GM23338 (cell line): ENCODE data around the gene TUBB3. TPM values are rescaled to one million over a fixed set of nuclear protein-coding genes. Genes with fewer than 3 reads are reported as not detected.

ENCODE experiments used
- ATAC-seq: fragments of 200-7000 bp; cut with Tn5 transposase; 3 replicates; pipeline ENCODE4 v1.9.1; 2020
- DNase-seq: peaks from one replicate; pipeline ENCODE4 v3.0.0-alpha.2; 2015; ENCODE audit warnings: low spot score
- H2AFZ ChIP-seq: fragments of 200-600 bp; sonication (generic); 2 replicates; pipeline ENCODE4 v1.8.0; 2016; ENCODE audit warnings: antibody characterized with exemption, mild to moderate bottlenecking, moderate library complexity
- H3F3A ChIP-seq: fragments of 200-600 bp; sonication (generic); replicated peaks from 2 replicates; pipeline ENCODE4 v1.8.0; 2017; ENCODE audit warnings: antibody characterized with exemption, mixed run types, low read depth
- H3K27ac ChIP-seq: fragments of 200-600 bp; sonication (generic); 2 replicates; pipeline ENCODE4 v1.6.1; 2016; ENCODE audit warnings: low read depth
- H3K27me3 ChIP-seq: fragments of 200-600 bp; sonication (generic); 2 replicates; pipeline ENCODE4 v1.8.0; 2016; ENCODE audit warnings: mild to moderate bottlenecking, mixed run types, moderate library complexity; ENCODE audit not compliant: insufficient read depth
- H3K36me3 ChIP-seq: fragments of 200-600 bp; sonication (generic); 2 replicates; pipeline ENCODE4 v1.8.0; 2016; ENCODE audit warnings: mild to moderate bottlenecking; ENCODE audit not compliant: insufficient read depth
- H3K4me1 ChIP-seq: fragments of 200-600 bp; sonication (generic); 2 replicates; pipeline ENCODE4 v1.8.0; 2016; ENCODE audit warnings: mild to moderate bottlenecking, moderate library complexity; ENCODE audit not compliant: insufficient read depth
- H3K4me2 ChIP-seq: fragments of 200-600 bp; sonication (generic); 2 replicates; pipeline ENCODE4 v1.7.1; 2017; ENCODE audit warnings: mixed run types
- H3K4me3 ChIP-seq: fragments of 200-600 bp; sonication (generic); 2 replicates; pipeline ENCODE4 v1.6.1; 2016; ENCODE audit warnings: mixed run types
- H3K79me2 ChIP-seq: fragments of 200-600 bp; sonication (generic); replicated peaks from 2 replicates; pipeline ENCODE4 v1.8.0; 2017; ENCODE audit warnings: mild to moderate bottlenecking; ENCODE audit not compliant: insufficient read depth
- H3K9me2 ChIP-seq: fragments of 200-600 bp; sonication (generic); 2 replicates; pipeline ENCODE4 v1.8.0; 2017; ENCODE audit not compliant: insufficient read depth
- H4K20me1 ChIP-seq: fragments of 200-600 bp; sonication (generic); replicated peaks from 2 replicates; pipeline ENCODE4 v1.8.0; 2017; ENCODE audit warnings: mild to moderate bottlenecking; ENCODE audit not compliant: insufficient read depth
- H3K27ac Mint-ChIP-seq: 2 replicates; pipeline ENCODE4 v1.8.0; 2020; ENCODE audit warnings: inconsistent platforms, mild to moderate bottlenecking, moderate library complexity, mixed read lengths
- H3K27me3 Mint-ChIP-seq: 3 replicates; pipeline ENCODE4 v1.8.0; 2022; ENCODE audit warnings: low read depth, mild to moderate bottlenecking, moderate library complexity, mixed read lengths, inconsistent platforms; ENCODE audit not compliant: insufficient read depth, poor library complexity
- H3K36me3 Mint-ChIP-seq: 3 replicates; pipeline ENCODE4 v1.8.0; 2021; ENCODE audit warnings: low read depth, mild to moderate bottlenecking, inconsistent platforms, moderate library complexity, mixed read lengths
- H3K4me1 Mint-ChIP-seq: 3 replicates; pipeline ENCODE4 v1.8.0; 2020; ENCODE audit warnings: mild to moderate bottlenecking, inconsistent platforms, mixed read lengths
- H3K4me3 Mint-ChIP-seq: 3 replicates; pipeline ENCODE4 v1.8.0; 2021; ENCODE audit warnings: moderate library complexity, mild to moderate bottlenecking, inconsistent platforms, mixed read lengths
- H3K9me3 Mint-ChIP-seq: 3 replicates; pipeline ENCODE4 v1.8.0; 2020; ENCODE audit warnings: moderate library complexity, mild to moderate bottlenecking, inconsistent platforms, mixed read lengths
- CREB1 ChIP-seq: fragments of 250-450 bp; sonication (Bioruptor Pico); IDR thresholded peaks from 2 replicates; pipeline ENCODE4 v1.5.0; 2020; ENCODE audit warnings: low read depth, mild to moderate bottlenecking, moderate library complexity
- CTCF ChIP-seq, 2 experiments: fragments of 200-600 bp in 1 of 2; sonication (generic) in 1 of 2; conservative IDR thresholded peaks; 2 replicates each; pipeline versions ENCODE4 v1.5.1 to v1.6.1; 2016 to 2017; ENCODE audit warnings: antibody characterized with exemption in 2 of 2, low read depth in 2 of 2, mild to moderate bottlenecking in 2 of 2, moderate library complexity in 1 of 2
- POLR2AphosphoS5 ChIP-seq: IDR thresholded peaks from 2 replicates; pipeline ENCODE4 v1.6.1; 2016; ENCODE audit warnings: antibody characterized with exemption, low read depth
- ZNF462 ChIP-seq: fragments of 250-450 bp; sonication (Bioruptor Pico); IDR thresholded peaks from 2 replicates; pipeline ENCODE4 v1.5.0; 2020; ENCODE audit warnings: mild to moderate bottlenecking, moderate library complexity
- polyA plus RNA-seq: library from polyadenylated mRNA; unstranded; fragments of >200 nt; fragmentation: Nextera tagmentation; extraction: Ambion mirVana; gene quantifications from 2 replicates; pipeline ENCODE4 v1.2.1, GENCODE V29; 2016
- total RNA-seq: library from RNA; depleted of rRNA; stranded (reverse); fragments of >200 nt; shearing (Covaris generic); gene quantifications from 2 replicates; pipeline ENCODE4 v1.2.3, GENCODE V29; 2014

Gene TUBB3
- total and polyA plus RNA-seq, 2 experiments from 2014 or later = 149 to 443 TPM

GRCh38 chr16:89893642-89894548 is 29.2 kb upstream of the TUBB3 start (continued):
- TF ChIP-seq ZNF462 (CRISPR knock-in tag) = no peak

- ATAC-seq (no peak), DNase-seq (no peak)
- peaks cover 6% of the 10 kb centered on the region for H3K27me3 Mint-ChIP-seq
- 0 out of 2 replicates have a peak, but pooled peaks cover 7% of the 10 kb centered on the region for H3F3A ChIP-seq
- no peaks in the 10 kb centered on the region; the same call in 1 of the 2 replicates for H4K20me1 ChIP-seq
- H3K27me3 ChIP-seq = no peaks in the 10 kb centered on the region
- H3K27ac Mint-ChIP-seq = no peak overlapping the region
- no peak overlapping the region for H3K4me3 Mint-ChIP-seq
- H3K9me2 ChIP-seq = no peaks in the 10 kb centered on the region
- no peaks in the 10 kb centered on the region for H3K4me1 Mint-ChIP-seq
- no peaks in the 10 kb centered on the region for H3K4me1 ChIP-seq
- H3K36me3 Mint-ChIP-seq = peaks cover 52% of the 10 kb centered on the region
- H3K79me2 ChIP-seq = no peaks in the 10 kb centered on the region
- no peaks in the 10 kb centered on the region for H3K9me3 Mint-ChIP-seq
- no peak overlapping the region for H3K4me2 ChIP-seq
- H3K4me3 ChIP-seq = no peak overlapping the region
- no peak overlapping the region for H2AFZ ChIP-seq
- peaks cover 10% of the 10 kb centered on the region; the same call in 1 of the 2 replicates for H3K36me3 ChIP-seq
- no peak overlapping the region for H3K27ac ChIP-seq
- TF ChIP-seq CREB1 (CRISPR knock-in tag) (no peak), POLR2AphosphoS5 (no peak), ZNF462 (CRISPR knock-in tag) (no peak), CTCF (conservative IDR thresholded peaks at IDR 0.05; ENCODE audit: low read depth in 2 of 2) (no peak)
Observed at GRCh38 chr16:89895482-89896250, 27.5 kb upstream of the TUBB3 start.
